Lower leg skin (tissue), 4 donors: ENCODE measurements around the gene SFT2D1. TPM values are rescaled to one million over a fixed set of nuclear protein-coding genes. Genes with fewer than 3 reads are reported as not detected.
A peak's percentile ranks its signal among the peaks of the same experiment; 100 is the strongest.

Experiments used
- DNase-seq, 2 donors: peaks; one replicate each; pipeline ENCODE4 v3.0.0-alpha.2; 2019; ENCODE audit warnings: low spot score in 2 of 2
- H3K4me3 ChIP-seq: fragments of 200-600 bp; sonication (generic); 2 replicates; pipeline ENCODE4 v1.5.1; 2017; ENCODE audit warnings: mild to moderate bottlenecking, low read depth; ENCODE audit not compliant: poor library complexity, severe bottlenecking
- CTCF ChIP-seq, 3 donors: fragments of 450-650 bp; IDR thresholded peaks; one replicate each; pipeline ENCODE4 v1.5.1; 2016; ENCODE audit warnings: antibody characterized with exemption in 3 of 3, mild to moderate bottlenecking in 3 of 3, moderate library complexity in 2 of 3
- POLR2A ChIP-seq, 2 donors: fragments of 450-650 bp; IDR thresholded peaks; one replicate each; pipeline ENCODE4 v1.6.1; 2016 to 2017; ENCODE audit warnings: antibody characterized with exemption in 2 of 2, mild to moderate bottlenecking in 1 of 2, moderate library complexity in 1 of 2
- WGBS, 2 donors: methylation state at CpG; one replicate each; pipeline ENCODE4 v1.1.5; 2018; 5-methylcytosine and 5-hydroxymethylcytosine counted together
- intact Hi-C: fragments of 100-400 bp; cut with DNase I; formaldehyde crosslinking; loops from one replicate; pipeline ENCODE4 v1.15.0; 2023; ENCODE audit warnings: low total_unique reads
- total RNA-seq, 4 donors: library from RNA; depleted of rRNA; stranded (reverse); fragments of >200 nt; gene quantifications; one replicate each; pipeline ENCODE4 v1.1.0, GENCODE V29; 2016

SFT2D1 gene
- total RNA-seq, 4 donors from 2014 or later, result 23.6 to 42.9 (median 31.9) TPM

- 55 to 58% methylated on average over 10 of the region's 10 CpGs for WGBS, 2 donors
- intact Hi-C loops, result no loop called here
- no peak overlapping the region for H3K4me3 ChIP-seq
- DNase-seq, result no peak
- TF ChIP-seq POLR2A (IDR thresholded peaks at IDR 0.05) (no peak), CTCF (IDR thresholded peaks at IDR 0.05) (no peak)
Measured at GRCh38 chr6:166305562-166306117, 36.7 kb downstream of the SFT2D1 start.

- no peak for DNase-seq
- WGBS, 2 donors, result 79 to 83% methylated on average over 3 of the region's 3 CpGs
- TF ChIP-seq POLR2A (IDR thresholded peaks at IDR 0.05) (no peak), CTCF (IDR thresholded peaks at IDR 0.05) (no peak)
- H3K4me3 ChIP-seq, result no peak overlapping the region
- intact Hi-C loops, result no loop called here
Measured at GRCh38 chr6:166304106-166304505, 38.2 kb downstream of the SFT2D1 start.

GRCh38 chr6:166301611-166302529, 40.5 kb downstream of the SFT2D1 start:
- 84 to 87% methylated on average over 17 of the region's 17 CpGs for WGBS, 2 donors
- intact Hi-C loops, result no loop called here
- no peak for DNase-seq
- H3K4me3 ChIP-seq, result no peak overlapping the region
- TF ChIP-seq CTCF (IDR thresholded peaks at IDR 0.05), result no peak
- no peak for TF ChIP-seq POLR2A (IDR thresholded peaks at IDR 0.05)

- intact Hi-C loops, result no loop called here
Measured at GRCh38 chr6:166300357-166300987, 41.9 kb downstream of the SFT2D1 start.

GRCh38 chr6:166297606-166298005, 44.7 kb downstream of the SFT2D1 start:
- peak in 1 of 2 donors; percentile 76 for DNase-seq
- 91 to 93% methylated on average over 23 of the region's 23 CpGs for WGBS, 2 donors
- no peak overlapping the region for H3K4me3 ChIP-seq
- no peak for TF ChIP-seq POLR2A (IDR thresholded peaks at IDR 0.05)
- TF ChIP-seq CTCF (IDR thresholded peaks at IDR 0.05), result no peak
- intact Hi-C loops, result no loop called here

More at GRCh38 chr6:166300357-166300987, 41.9 kb downstream of the SFT2D1 start:
- H3K4me3 ChIP-seq, result no peak overlapping the region
- 75 to 77% methylated on average over 9 of the region's 9 CpGs for WGBS, 2 donors
- DNase-seq, result no peak
- no peak for TF ChIP-seq CTCF (IDR thresholded peaks at IDR 0.05)
- TF ChIP-seq POLR2A (IDR thresholded peaks at IDR 0.05), result no peak
